GM23248 (cell line): ENCODE results near the gene RPL7L1. TPM values are rescaled to one million over a fixed set of nuclear protein-coding genes. Genes with fewer than 3 reads are reported as not detected.

Source experiments
- DNase-seq: peaks from one replicate; pipeline ENCODE4 v3.0.0-alpha.2; 2015
- H2AFZ ChIP-seq: fragments of 200-600 bp; sonication (generic); 2 replicates; pipeline ENCODE4 v1.6.1; 2016; ENCODE audit warnings: antibody characterized with exemption
- H3F3A ChIP-seq: fragments of 200-600 bp; sonication (generic); 2 replicates; pipeline ENCODE4 v1.6.1; 2016; ENCODE audit warnings: mild to moderate bottlenecking, antibody characterized with exemption, mixed run types; ENCODE audit not compliant: insufficient read depth
- H3K27ac ChIP-seq: fragments of 200-600 bp; sonication (generic); 2 replicates; pipeline ENCODE4 v1.5.1; 2016; ENCODE audit warnings: mild to moderate bottlenecking
- H3K27me3 ChIP-seq: fragments of 200-600 bp; sonication (generic); replicated peaks from 2 replicates; pipeline ENCODE4 v1.6.1; 2016; ENCODE audit warnings: mild to moderate bottlenecking; ENCODE audit not compliant: insufficient read depth
- H3K36me3 ChIP-seq: fragments of 200-600 bp; sonication (generic); 2 replicates; pipeline ENCODE4 v1.6.1; 2016; ENCODE audit warnings: low read depth, mild to moderate bottlenecking
- H3K4me1 ChIP-seq: fragments of 200-600 bp; sonication (generic); 2 replicates; pipeline ENCODE4 v1.6.1; 2016; ENCODE audit warnings: mild to moderate bottlenecking; ENCODE audit not compliant: insufficient read depth
- H3K4me2 ChIP-seq: fragments of 200-600 bp; sonication (generic); one replicate; pipeline ENCODE4 v1.6.1; 2016; ENCODE audit warnings: mild to moderate bottlenecking; ENCODE audit not compliant: unreplicated experiment
- H3K4me3 ChIP-seq: fragments of 200-600 bp; sonication (generic); 2 replicates; pipeline ENCODE4 v1.5.1; 2016; ENCODE audit warnings: mild to moderate bottlenecking
- H3K79me2 ChIP-seq: fragments of 200-600 bp; sonication (generic); 2 replicates; pipeline ENCODE4 v1.6.1; 2016; ENCODE audit warnings: mild to moderate bottlenecking; ENCODE audit not compliant: insufficient read depth
- H3K9ac ChIP-seq: fragments of 200-600 bp; sonication (generic); 2 replicates; pipeline ENCODE4 v1.6.1; 2016; ENCODE audit warnings: mild to moderate bottlenecking
- H3K9me2 ChIP-seq: fragments of 200-600 bp; sonication (generic); 2 replicates; pipeline ENCODE4 v1.6.1; 2016; ENCODE audit warnings: mixed run types, mild to moderate bottlenecking, moderate library complexity; ENCODE audit not compliant: insufficient read depth
- H3K9me3 ChIP-seq: fragments of 200-600 bp; sonication (generic); one replicate; pipeline ENCODE4 v1.6.1; 2017; ENCODE audit warnings: low read depth
- H4K20me1 ChIP-seq: fragments of 200-600 bp; sonication (generic); 2 replicates; pipeline ENCODE4 v1.6.0; 2016; ENCODE audit not compliant: insufficient read depth
- EZH2 ChIP-seq: fragments of 200-600 bp; sonication (generic); IDR thresholded peaks from 2 replicates; pipeline ENCODE4 v1.6.1; 2018; ENCODE audit warnings: antibody characterized with exemption, mild to moderate bottlenecking; ENCODE audit not compliant: insufficient read depth, poor library complexity, severe bottlenecking
- EZH2phosphoT487 ChIP-seq: fragments of 200-600 bp; sonication (generic); IDR thresholded peaks from 2 replicates; pipeline ENCODE4 v1.6.1; 2018; ENCODE audit warnings: antibody characterized with exemption, moderate library complexity, mild to moderate bottlenecking, low read depth; ENCODE audit not compliant: insufficient read depth
- WGBS, 2 experiments: methylation state at CpG; one replicate each; pipeline ENCODE4 v1.1.6; 2015 to 2017; ENCODE audit warnings: low lambda C conversion rate in 2 of 2, low coverage in 1 of 2; ENCODE audit errors: missing lambda C conversion rate in 2 of 2; 5-methylcytosine and 5-hydroxymethylcytosine counted together
- in situ Hi-C: fragments of 300-500 bp; cut with MboI; formaldehyde crosslinking; loops from 2 replicates; pipeline ENCODE4 v1.15.0; 2020
- polyA plus RNA-seq: library from polyadenylated mRNA; unstranded; fragments of >200 nt; fragmentation: Nextera tagmentation; extraction: Ambion mirVana; gene quantifications from 2 replicates; pipeline ENCODE4 v1.2.1, GENCODE V29; 2016
- total RNA-seq: library from RNA; depleted of rRNA; stranded (reverse); fragments of >200 nt; shearing (Covaris generic); gene quantifications from 2 replicates; pipeline ENCODE4 v1.2.3, GENCODE V29; 2014

The RPL7L1 gene
- total and polyA plus RNA-seq, 2 experiments from 2014 or later: 88.2 to 133 TPM

DNA sequence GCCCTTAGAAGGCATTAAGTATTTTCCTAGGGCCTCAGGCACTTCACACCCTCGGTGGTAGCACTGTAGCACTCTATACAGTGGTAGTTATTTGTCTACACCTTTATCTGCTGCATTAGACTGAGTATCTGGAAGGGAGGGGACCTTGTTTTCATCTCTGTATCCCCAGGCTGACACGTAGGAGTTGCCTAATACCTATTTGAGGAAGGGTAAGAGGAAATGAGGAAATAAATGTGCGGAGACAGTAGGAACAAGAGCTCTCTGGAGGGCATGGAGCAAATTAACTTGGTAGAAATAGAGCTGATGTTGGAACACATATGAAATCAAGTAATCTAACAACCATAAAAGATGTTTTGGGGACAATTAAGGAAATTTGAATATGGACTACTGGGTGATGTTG, 53.8 kb downstream of the RPL7L1 start:
- H3K4me2 ChIP-seq: no peak overlapping the region

DNA sequence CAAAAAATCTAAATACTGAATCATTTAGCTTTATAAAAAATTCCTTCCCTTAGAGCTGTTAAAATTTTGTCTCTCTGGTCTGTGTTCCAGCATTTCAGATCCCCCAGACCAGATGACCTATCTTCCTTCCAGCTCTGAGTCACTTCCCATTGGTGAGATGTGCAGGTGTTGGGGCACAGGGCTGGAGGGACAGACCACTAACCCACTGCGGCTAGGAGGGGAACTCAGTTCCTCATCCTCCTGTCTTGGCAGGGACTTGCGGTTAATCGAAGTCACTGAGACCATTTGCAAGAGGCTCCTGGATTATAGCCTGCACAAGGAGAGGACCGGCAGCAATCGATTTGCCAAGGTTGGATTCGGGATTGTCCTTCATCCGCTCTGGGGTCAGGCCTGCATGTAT, 55.9 kb downstream of the RPL7L1 start:
- TF ChIP-seq EZH2phosphoT487: no peak
- no peak for TF ChIP-seq EZH2
- WGBS, 2 experiments: 80 to 89% methylated on average over 7 of the region's 7 CpGs
- Histone ChIP-seq H2AFZ (no peak overlapping the region), H3K9me2 (no peaks in the 10 kb centered on the region), H3F3A (peaks cover 16% of the 10 kb centered on the region), H3K4me3 (no peak overlapping the region), H3K9me3 (no peaks in the 10 kb centered on the region), H3K27me3 (no peaks in the 10 kb centered on the region), H3K79me2 (peaks cover 63% of the 10 kb centered on the region), H3K9ac (no peak overlapping the region), H3K27ac (no peak overlapping the region), H3K4me2 (no peak overlapping the region), H3K4me1 (peaks cover 8% of the 10 kb centered on the region; the same call in 1 of the 2 replicates), H4K20me1 (no peaks in the 10 kb centered on the region), H3K36me3 (peaks cover 12% of the 10 kb centered on the region; the same call in 1 of the 2 replicates)
- in situ Hi-C loops: no loop called here
- DNase-seq: no peak

More for the DNA sequence above, 53.8 kb downstream of the RPL7L1 start:
- Histone ChIP-seq H3K4me3 (no peak overlapping the region), H3K36me3 (peaks cover 12% of the 10 kb centered on the region; the same call in 1 of the 2 replicates), H3F3A (peaks cover 31% of the 10 kb centered on the region), H2AFZ (no peak overlapping the region), H3K9me2 (no peaks in the 10 kb centered on the region), H3K79me2 (peaks cover 65% of the 10 kb centered on the region), H3K9me3 (no peaks in the 10 kb centered on the region), H3K27me3 (no peaks in the 10 kb centered on the region), H3K9ac (no peak overlapping the region), H3K4me1 (peaks cover 13% of the 10 kb centered on the region), H3K27ac (no peak overlapping the region), H4K20me1 (no peaks in the 10 kb centered on the region)
- 76 to 81% methylated on average over 3 of the region's 3 CpGs for WGBS, 2 experiments
- no peak for DNase-seq
- in situ Hi-C loops: no loop called here
- TF ChIP-seq EZH2: no peak
- TF ChIP-seq EZH2phosphoT487: no peak

GRCh38 chr6:42936398-42936797, 57.0 kb downstream of the RPL7L1 start:
- H3K9ac ChIP-seq: no peak overlapping the region
- no peak for TF ChIP-seq EZH2phosphoT487
- TF ChIP-seq EZH2: no peak
- H3K4me3 ChIP-seq: no peak overlapping the region
- no peak overlapping the region for H2AFZ ChIP-seq
- H3K27me3 ChIP-seq: no peaks in the 10 kb centered on the region
- DNase-seq: no peak
- in situ Hi-C loops: no loop called here
- H4K20me1 ChIP-seq: no peaks in the 10 kb centered on the region
- peaks cover 12% of the 10 kb centered on the region; the same call in 1 of the 2 replicates for H3K36me3 ChIP-seq
- H3K4me2 ChIP-seq: no peak overlapping the region
- 89 to 93% methylated on average over 11 of the region's 11 CpGs for WGBS, 2 experiments
- no peaks in the 10 kb centered on the region for H3K4me1 ChIP-seq
- peaks cover 53% of the 10 kb centered on the region for H3K79me2 ChIP-seq
- 0 out of 2 replicates have a peak, but pooled peaks cover 6% of the 10 kb centered on the region for H3F3A ChIP-seq
- H3K9me2 ChIP-seq: no peaks in the 10 kb centered on the region
- H3K27ac ChIP-seq: no peak overlapping the region
- no peaks in the 10 kb centered on the region for H3K9me3 ChIP-seq

DNA sequence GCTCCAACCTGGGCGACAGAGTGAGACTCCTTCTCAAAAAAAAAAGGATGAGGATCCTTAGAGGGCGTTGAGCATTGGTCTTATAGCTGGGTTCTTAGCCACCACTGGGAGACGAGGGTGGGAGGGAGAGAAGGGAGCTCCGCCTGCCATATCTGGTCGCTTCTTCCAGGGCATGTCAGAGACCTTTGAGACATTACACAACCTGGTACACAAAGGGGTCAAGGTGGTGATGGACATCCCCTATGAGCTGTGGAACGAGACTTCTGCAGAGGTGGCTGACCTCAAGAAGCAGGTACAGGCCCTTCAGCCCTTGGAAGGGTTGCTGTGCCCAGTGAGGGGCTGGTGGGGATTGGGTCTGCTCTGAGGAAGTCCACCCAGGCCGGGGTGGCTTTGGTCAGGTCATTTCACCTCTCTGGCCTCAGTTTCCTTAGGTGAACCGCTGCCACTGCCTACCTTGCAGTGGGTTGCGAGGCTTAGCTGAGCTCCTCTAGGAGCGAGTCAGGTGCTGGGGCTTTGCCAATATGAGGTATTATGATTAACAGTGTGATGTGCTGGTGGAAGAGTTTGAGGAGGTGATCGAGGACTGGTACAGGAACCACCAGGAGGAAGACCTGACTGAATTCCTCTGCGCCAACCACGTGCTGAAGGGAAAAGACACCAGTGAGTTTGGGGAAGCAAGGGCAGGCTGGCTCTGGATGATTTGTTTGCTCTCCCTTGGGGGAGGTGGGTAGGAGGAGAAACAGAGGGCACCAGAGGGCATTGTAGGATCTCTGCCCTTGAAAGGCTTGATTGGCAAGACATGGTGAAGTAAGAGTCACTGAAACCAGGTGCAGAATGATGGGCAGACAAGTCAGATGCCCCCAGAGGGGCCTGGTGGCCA, 58.4 kb downstream of the RPL7L1 start:
- Histone ChIP-seq H3K4me1 (no peaks in the 10 kb centered on the region), H3K9me2 (no peaks in the 10 kb centered on the region), H3K9ac (no peak overlapping the region), H2AFZ (no peak overlapping the region), H4K20me1 (no peaks in the 10 kb centered on the region), H3K9me3 (no peaks in the 10 kb centered on the region), H3K4me2 (no peak overlapping the region), H3K79me2 (peaks cover 39% of the 10 kb centered on the region), H3K36me3 (peaks cover 12% of the 10 kb centered on the region; the same call in 1 of the 2 replicates), H3F3A (no peaks in the 10 kb centered on the region), H3K4me3 (no peak overlapping the region), H3K27ac (no peak overlapping the region), H3K27me3 (no peaks in the 10 kb centered on the region)
- TF ChIP-seq EZH2phosphoT487: no peak
- no peak for TF ChIP-seq EZH2
- in situ Hi-C loops: no loop called here
- WGBS, 2 experiments: 89% methylated on average over 12 to 13 of the region's 13 CpGs
- peak; percentile 19 for DNase-seq
